Fibroblast of pulmonary artery (primary cell): ENCODE data around the gene TMEM33.
A peak's percentile ranks its signal among the peaks of the same experiment; 100 is the strongest.
"Not testable (repeated sequence)": the region's sequence is repeated elsewhere in the genome, so short reads cannot be mapped to it uniquely, and the experiment has no call there.

Experiments used
- DNase-seq: peaks from one replicate; pipeline ENCODE4 v3.0.0-alpha.2; 2010; ENCODE audit warnings: low read depth
- H3K4me3 ChIP-seq: replicated peaks from 2 replicates; pipeline ENCODE4 v1.5.1; 2011; ENCODE audit warnings: low read depth, mild to moderate bottlenecking, control low read depth, low read length, moderate library complexity
- TF ChIP-seq, protein P1 (sequence below): IDR thresholded peaks from 2 replicates; pipeline ENCODE4 v1.5.1; 2011; ENCODE audit warnings: mild to moderate bottlenecking, control low read depth, low read length, inconsistent platforms; ENCODE audit errors: missing control alignments

The TMEM33 gene

DNA sequence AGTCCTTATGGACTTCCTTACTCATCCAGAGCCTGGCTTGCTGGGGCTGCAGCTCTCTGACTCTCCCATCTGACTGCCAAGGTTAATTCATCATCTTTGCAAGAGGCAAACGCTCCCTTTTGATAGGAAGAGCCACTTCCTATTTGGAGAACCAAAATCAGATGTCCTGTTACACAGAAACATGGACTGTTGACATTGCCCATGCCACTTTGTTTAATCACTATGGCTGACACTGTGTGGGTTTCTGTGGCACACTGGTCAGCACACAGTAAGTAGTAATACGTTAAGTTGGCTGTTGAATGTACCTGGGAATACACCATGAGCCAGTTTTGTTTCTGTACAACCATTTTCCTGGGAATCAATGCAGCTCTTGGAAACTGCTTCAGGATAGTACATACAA is 45.1 kb upstream of the TMEM33 start:
- DNase-seq: no peak
- H3K4me3 ChIP-seq: no peak overlapping the region
- TF ChIP-seq, protein P1, sequence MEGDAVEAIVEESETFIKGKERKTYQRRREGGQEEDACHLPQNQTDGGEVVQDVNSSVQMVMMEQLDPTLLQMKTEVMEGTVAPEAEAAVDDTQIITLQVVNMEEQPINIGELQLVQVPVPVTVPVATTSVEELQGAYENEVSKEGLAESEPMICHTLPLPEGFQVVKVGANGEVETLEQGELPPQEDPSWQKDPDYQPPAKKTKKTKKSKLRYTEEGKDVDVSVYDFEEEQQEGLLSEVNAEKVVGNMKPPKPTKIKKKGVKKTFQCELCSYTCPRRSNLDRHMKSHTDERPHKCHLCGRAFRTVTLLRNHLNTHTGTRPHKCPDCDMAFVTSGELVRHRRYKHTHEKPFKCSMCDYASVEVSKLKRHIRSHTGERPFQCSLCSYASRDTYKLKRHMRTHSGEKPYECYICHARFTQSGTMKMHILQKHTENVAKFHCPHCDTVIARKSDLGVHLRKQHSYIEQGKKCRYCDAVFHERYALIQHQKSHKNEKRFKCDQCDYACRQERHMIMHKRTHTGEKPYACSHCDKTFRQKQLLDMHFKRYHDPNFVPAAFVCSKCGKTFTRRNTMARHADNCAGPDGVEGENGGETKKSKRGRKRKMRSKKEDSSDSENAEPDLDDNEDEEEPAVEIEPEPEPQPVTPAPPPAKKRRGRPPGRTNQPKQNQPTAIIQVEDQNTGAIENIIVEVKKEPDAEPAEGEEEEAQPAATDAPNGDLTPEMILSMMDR: no peak

DNA sequence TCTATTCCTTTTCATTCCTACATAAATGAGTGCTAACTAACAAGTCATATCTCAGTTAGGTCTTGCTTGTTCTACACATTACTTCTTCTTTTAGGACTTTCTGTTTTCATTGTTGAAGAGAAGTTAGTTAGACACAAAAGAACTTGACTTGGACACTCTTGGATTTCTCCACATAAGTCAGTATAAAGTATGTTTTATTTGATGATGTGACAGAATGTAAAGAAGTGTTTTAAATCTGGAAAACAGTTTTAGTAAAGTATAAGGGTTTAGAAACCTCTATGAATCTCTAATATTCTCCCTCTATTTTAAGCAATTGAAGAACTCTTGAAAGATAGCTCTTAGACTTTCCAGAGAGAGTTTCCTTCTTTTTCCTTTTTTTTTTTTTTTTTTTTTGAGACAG is 38.6 kb upstream of the TMEM33 start:
- no peak overlapping the region for H3K4me3 ChIP-seq
- no peak for DNase-seq
- TF ChIP-seq, protein P1: no peak

- TF ChIP-seq, protein P1: no peak
- H3K4me3 ChIP-seq: no peak overlapping the region
- DNase-seq: no peak
These were observed 37.5 kb upstream of the TMEM33 start for GRCh38 chr4:41897698-41898097.

DNA sequence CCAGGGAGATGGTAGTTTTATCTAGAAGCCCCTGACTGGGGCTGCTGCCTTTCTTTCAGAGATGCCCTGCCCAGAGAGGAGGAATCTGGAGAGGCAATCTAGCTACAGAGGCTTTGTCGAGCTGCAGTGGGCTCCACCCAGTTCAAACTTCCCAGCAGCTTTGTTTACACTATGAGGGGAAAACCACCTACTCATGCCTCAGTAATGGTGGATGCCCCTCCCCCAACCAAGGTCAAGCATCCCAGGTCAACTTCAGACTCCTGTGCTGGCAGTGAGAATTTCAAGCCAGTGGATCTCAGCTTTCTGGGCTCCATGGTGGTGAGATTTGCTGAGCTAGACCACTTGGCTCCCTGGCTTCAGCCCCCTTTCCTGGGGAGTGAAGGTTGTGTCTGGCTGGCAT is 26.1 kb upstream of the TMEM33 start:
- DNase-seq, H3K4me3 ChIP-seq: not testable (repeated sequence)

DNA sequence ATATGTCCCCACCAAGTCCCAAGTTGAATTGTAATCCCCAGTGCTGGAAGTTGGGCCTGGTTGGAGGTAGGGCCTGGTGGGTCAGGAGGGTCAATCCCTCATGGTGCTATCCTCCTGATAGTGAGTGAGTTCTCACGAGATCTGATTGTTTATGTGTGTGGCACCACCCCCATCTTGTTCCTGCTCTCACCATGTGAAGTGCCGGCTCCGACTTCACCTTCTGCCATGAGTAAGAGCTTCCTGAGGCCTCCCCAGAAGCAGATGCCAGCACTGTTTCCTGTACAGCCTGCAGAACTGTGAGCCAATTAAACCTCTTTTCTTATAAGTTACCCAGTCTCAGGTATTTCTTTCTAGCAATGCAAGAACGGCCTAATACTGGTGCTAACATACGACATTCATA is 22.7 kb upstream of the TMEM33 start:
- no peak overlapping the region for H3K4me3 ChIP-seq
- peak; percentile 7 for DNase-seq
- TF ChIP-seq, protein P1: no peak

DNA sequence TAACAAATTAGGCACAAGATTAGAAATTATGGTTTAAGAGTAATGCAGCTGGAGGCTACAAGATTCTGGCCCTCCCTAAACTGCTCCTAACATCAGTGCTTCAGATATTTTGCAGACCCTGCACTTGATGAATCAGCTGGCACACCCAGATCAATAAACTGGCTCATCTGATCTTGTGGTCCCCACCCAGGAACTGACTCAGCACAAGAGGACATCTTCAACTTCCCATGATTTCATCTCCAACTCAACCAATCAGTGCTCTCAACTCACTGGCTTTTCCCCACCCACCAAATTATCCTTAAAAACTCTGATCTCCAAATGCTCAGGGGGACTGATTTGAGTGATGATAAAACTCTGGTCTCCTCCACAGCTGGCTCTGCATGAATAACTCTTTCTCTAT is 21.7 kb upstream of the TMEM33 start:
- no peak overlapping the region for H3K4me3 ChIP-seq
- DNase-seq: no peak
- TF ChIP-seq, protein P1: no peak

GRCh38 chr4:41918278-41918677 is 17.0 kb upstream of the TMEM33 start:
- TF ChIP-seq, protein P1: no peak
- H3K4me3 ChIP-seq: no peak overlapping the region
- no peak for DNase-seq

DNA sequence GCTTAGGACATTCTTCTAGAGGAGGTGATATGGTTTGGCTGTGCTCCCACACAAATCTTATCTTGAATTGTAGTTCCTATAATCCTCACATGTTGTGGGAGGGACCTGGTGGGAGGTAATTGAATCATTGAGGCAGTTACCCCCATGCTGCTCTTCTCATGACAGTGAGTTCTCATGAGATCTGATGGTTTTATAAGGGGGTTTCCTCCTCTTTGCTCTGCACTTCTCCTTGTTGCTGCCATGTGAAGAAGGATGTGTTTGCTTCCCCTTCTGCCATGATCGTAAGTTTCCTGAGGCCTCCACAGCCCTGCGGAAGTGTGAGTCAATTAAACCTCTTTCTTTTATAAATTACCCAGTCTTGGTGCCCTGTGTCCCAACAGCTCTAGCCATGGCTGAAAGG is 14.8 kb upstream of the TMEM33 start:
- H3K4me3 ChIP-seq, DNase-seq: not testable (repeated sequence)
